Measurements from ENCODE around the gene RTN4R.

DNA sequence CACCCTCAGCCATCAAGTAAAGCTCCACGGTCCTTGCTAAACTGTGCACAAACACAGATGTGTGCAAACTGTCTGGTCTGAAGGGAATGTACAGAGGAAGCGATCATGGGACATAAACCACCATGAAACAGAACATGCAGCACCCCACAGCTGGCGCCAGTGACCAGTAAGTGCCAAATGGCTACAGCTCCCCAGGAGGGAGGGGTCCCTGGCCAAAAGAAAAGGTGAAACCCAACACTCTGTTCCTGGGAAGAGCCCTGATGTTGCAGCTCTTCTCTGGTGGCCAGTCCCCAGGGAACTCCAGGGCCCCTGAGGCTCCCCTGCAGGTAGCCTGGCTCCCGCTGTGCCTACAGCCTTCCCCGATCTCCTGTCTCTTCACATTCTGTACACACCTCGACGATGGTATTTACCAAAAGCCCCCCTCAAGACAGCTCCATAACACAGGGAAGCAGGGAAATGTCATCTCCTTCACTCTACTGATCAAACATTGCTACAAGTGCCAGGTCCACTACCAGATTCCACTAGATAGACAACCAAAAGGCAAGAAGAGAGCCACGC lies 48.8 kb upstream of the RTN4R start:
- TF ChIP-seq, protein P1, sequence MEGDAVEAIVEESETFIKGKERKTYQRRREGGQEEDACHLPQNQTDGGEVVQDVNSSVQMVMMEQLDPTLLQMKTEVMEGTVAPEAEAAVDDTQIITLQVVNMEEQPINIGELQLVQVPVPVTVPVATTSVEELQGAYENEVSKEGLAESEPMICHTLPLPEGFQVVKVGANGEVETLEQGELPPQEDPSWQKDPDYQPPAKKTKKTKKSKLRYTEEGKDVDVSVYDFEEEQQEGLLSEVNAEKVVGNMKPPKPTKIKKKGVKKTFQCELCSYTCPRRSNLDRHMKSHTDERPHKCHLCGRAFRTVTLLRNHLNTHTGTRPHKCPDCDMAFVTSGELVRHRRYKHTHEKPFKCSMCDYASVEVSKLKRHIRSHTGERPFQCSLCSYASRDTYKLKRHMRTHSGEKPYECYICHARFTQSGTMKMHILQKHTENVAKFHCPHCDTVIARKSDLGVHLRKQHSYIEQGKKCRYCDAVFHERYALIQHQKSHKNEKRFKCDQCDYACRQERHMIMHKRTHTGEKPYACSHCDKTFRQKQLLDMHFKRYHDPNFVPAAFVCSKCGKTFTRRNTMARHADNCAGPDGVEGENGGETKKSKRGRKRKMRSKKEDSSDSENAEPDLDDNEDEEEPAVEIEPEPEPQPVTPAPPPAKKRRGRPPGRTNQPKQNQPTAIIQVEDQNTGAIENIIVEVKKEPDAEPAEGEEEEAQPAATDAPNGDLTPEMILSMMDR (IDR thresholded peaks at IDR 0.05; ENCODE audit: low read length), result no peak
- no peak for TF ChIP-seq EZH2 (IDR thresholded peaks at IDR 0.05; ENCODE audit: borderline replicate concordance, low read length)
